Measurements from ENCODE around the gene PTPRD. TPM values are rescaled to one million over a fixed set of nuclear protein-coding genes. Genes with fewer than 3 reads are reported as not detected.

PTPRD gene
- total RNA-seq, 1 experiment from 2014 or later: not detected

DNA sequence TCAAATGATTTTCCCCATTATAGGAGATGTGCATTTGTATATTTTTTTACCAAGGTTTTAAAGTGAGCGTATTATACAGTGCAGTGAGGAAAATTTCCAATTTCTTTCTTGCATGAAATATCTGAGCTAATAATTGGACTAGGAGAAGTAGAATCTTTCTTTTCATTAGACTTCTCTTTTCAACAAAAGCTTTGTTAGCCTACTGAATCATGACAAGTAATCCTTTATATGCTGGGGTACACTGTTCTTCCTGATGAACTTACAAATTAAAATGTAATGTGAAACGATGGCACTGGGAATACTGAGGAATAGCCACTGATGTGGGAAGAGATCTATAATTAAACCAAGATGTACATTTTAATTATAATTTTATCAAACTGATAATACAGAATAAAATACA lies 829.6 kb downstream of the PTPRD start:
- no peak overlapping the region for H3K27ac Mint-ChIP-seq (ENCODE audit: low read depth, unreplicated experiment)
- H3K9me3 Mint-ChIP-seq (ENCODE audit: unreplicated experiment): no peaks in the 10 kb centered on the region
- POLR2A ChIA-PET: no interaction called here
- intact Hi-C loops (cut with micrococcal nuclease): no loop called here
- H3K36me3 Mint-ChIP-seq (ENCODE audit: insufficient read depth, unreplicated experiment): no peaks in the 10 kb centered on the region
- no TSS peak for BruUV-seq (replicated peaks)
- no peak for DNase-seq (ENCODE audit: unreplicated experiment)
- H3K27me3 Mint-ChIP-seq (ENCODE audit: insufficient read depth, unreplicated experiment): no peaks in the 10 kb centered on the region
- CTCF ChIA-PET: no interaction called here
- TF ChIP-seq, protein P1, sequence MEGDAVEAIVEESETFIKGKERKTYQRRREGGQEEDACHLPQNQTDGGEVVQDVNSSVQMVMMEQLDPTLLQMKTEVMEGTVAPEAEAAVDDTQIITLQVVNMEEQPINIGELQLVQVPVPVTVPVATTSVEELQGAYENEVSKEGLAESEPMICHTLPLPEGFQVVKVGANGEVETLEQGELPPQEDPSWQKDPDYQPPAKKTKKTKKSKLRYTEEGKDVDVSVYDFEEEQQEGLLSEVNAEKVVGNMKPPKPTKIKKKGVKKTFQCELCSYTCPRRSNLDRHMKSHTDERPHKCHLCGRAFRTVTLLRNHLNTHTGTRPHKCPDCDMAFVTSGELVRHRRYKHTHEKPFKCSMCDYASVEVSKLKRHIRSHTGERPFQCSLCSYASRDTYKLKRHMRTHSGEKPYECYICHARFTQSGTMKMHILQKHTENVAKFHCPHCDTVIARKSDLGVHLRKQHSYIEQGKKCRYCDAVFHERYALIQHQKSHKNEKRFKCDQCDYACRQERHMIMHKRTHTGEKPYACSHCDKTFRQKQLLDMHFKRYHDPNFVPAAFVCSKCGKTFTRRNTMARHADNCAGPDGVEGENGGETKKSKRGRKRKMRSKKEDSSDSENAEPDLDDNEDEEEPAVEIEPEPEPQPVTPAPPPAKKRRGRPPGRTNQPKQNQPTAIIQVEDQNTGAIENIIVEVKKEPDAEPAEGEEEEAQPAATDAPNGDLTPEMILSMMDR (IDR thresholded peaks at IDR 0.05; ENCODE audit: unreplicated experiment): no peak
- no peak overlapping the region for H3K4me3 Mint-ChIP-seq (ENCODE audit: unreplicated experiment)
- H3K4me1 Mint-ChIP-seq (ENCODE audit: insufficient read depth, unreplicated experiment): no peaks in the 10 kb centered on the region

- BruUV-seq (replicated peaks): no TSS peak
- ChIA-PET CTCF (interaction anchor here (1.2 to 4.1 kb wide), 2 partner anchors 12 to 171 kb away, joined by 3 to 23 read pairs; no protein-coding TSS in a partner anchor), POLR2A (no interaction called here)
- DNase-seq (ENCODE audit: unreplicated experiment): no peak
- H3K27ac Mint-ChIP-seq (ENCODE audit: low read depth, unreplicated experiment): no peak overlapping the region
- H3K4me1 Mint-ChIP-seq (ENCODE audit: insufficient read depth, unreplicated experiment): no peaks in the 10 kb centered on the region
- intact Hi-C loops (cut with micrococcal nuclease): no loop called here
- H3K4me3 Mint-ChIP-seq (ENCODE audit: unreplicated experiment): no peak overlapping the region
- peaks cover 11% of the 10 kb centered on the region for H3K9me3 Mint-ChIP-seq (ENCODE audit: unreplicated experiment)
- TF ChIP-seq, protein P1 (IDR thresholded peaks at IDR 0.05; ENCODE audit: unreplicated experiment): no peak
- no peaks in the 10 kb centered on the region for H3K36me3 Mint-ChIP-seq (ENCODE audit: insufficient read depth, unreplicated experiment)
- H3K27me3 Mint-ChIP-seq (ENCODE audit: insufficient read depth, unreplicated experiment): peaks cover 14% of the 10 kb centered on the region
Measured at GRCh38 chr9:9778293-9778692, 834.5 kb downstream of the PTPRD start.

DNA sequence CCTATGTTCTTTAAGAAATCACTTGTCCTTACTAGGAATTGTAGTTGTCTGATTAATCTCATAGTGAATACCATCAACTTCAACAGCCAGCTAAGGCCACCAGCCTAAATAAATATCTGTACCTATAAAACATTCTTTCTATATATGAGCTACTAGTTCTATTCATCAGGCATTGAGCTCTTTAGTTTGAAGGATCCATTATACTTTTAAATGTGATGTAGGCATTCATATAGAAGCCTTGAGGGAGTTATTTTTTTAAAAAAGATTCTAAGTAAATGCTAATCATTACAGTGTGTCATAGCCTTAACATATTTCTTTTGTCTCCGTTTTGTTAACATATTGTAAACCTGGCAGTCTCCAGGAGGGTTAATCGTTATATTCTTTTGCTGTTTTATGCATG lies 838.3 kb downstream of the PTPRD start:
- H3K9me3 Mint-ChIP-seq (ENCODE audit: unreplicated experiment): peaks cover 11% of the 10 kb centered on the region
- TF ChIP-seq, protein P1 (IDR thresholded peaks at IDR 0.05; ENCODE audit: unreplicated experiment): no peak
- CTCF ChIA-PET: no interaction called here

GRCh38 chr9:9771314-9771713 lies 841.5 kb downstream of the PTPRD start:
- no peaks in the 10 kb centered on the region for H3K4me1 Mint-ChIP-seq (ENCODE audit: insufficient read depth, unreplicated experiment)
- BruUV-seq (replicated peaks): no TSS peak
- no peaks in the 10 kb centered on the region for H3K36me3 Mint-ChIP-seq (ENCODE audit: insufficient read depth, unreplicated experiment)
- ChIA-PET POLR2A (no interaction called here), CTCF (no interaction called here)
- TF ChIP-seq, protein P1 (IDR thresholded peaks at IDR 0.05; ENCODE audit: unreplicated experiment): no peak
- peaks cover 5% of the 10 kb centered on the region for H3K9me3 Mint-ChIP-seq (ENCODE audit: unreplicated experiment)
- peaks cover 7% of the 10 kb centered on the region for H3K27me3 Mint-ChIP-seq (ENCODE audit: insufficient read depth, unreplicated experiment)
- DNase-seq (ENCODE audit: unreplicated experiment): no peak
- intact Hi-C loops (cut with micrococcal nuclease): no loop called here
- H3K4me3 Mint-ChIP-seq (ENCODE audit: unreplicated experiment): no peak overlapping the region
- no peak overlapping the region for H3K27ac Mint-ChIP-seq (ENCODE audit: low read depth, unreplicated experiment)

More for the DNA sequence above, 838.3 kb downstream of the PTPRD start:
- POLR2A ChIA-PET: no interaction called here
- no TSS peak for BruUV-seq (replicated peaks)
- no peak for DNase-seq (ENCODE audit: unreplicated experiment)
- H3K4me3 Mint-ChIP-seq (ENCODE audit: unreplicated experiment): no peak overlapping the region
- peaks cover 14% of the 10 kb centered on the region for H3K27me3 Mint-ChIP-seq (ENCODE audit: insufficient read depth, unreplicated experiment)
- H3K4me1 Mint-ChIP-seq (ENCODE audit: insufficient read depth, unreplicated experiment): no peaks in the 10 kb centered on the region
- H3K27ac Mint-ChIP-seq (ENCODE audit: low read depth, unreplicated experiment): no peak overlapping the region
- intact Hi-C loops (cut with micrococcal nuclease): no loop called here
- no peaks in the 10 kb centered on the region for H3K36me3 Mint-ChIP-seq (ENCODE audit: insufficient read depth, unreplicated experiment)
